IMR-90 (cell line): ENCODE measurements around the gene MUTYH.

ENCODE experiments used
- BHLHE40 ChIP-seq: fragments of 150-350 bp; IDR thresholded peaks from 2 replicates; pipeline ENCODE4 v1.6.1; 2016; ENCODE audit warnings: mild to moderate bottlenecking, low read depth, low read length
- CEBPB ChIP-seq: IDR thresholded peaks from 2 replicates; pipeline ENCODE4 v1.6.1; 2012; ENCODE audit warnings: low read depth, low read length, improper control_type of control experiment
- CTCF ChIP-seq: conservative IDR thresholded peaks from 2 replicates; pipeline ENCODE4 v1.5.1; 2012; ENCODE audit warnings: mild to moderate bottlenecking, low read depth, low read length, improper control_type of control experiment
- FOS ChIP-seq: fragments of 150-350 bp; IDR thresholded peaks from 2 replicates; pipeline ENCODE4 v1.6.1; 2016; ENCODE audit warnings: low read depth, low read length
- MAFK ChIP-seq: IDR thresholded peaks from 2 replicates; pipeline ENCODE4 v1.6.1; 2012; ENCODE audit warnings: low read depth, low read length, improper control_type of control experiment
- MAZ ChIP-seq: IDR thresholded peaks from 2 replicates; pipeline ENCODE4 v1.6.1; 2012; ENCODE audit warnings: low read depth, mild to moderate bottlenecking, low read length, improper control_type of control experiment, moderate library complexity, borderline replicate concordance
- MXI1 ChIP-seq: IDR thresholded peaks from 2 replicates; pipeline ENCODE4 v1.6.1; 2012; ENCODE audit warnings: low read depth, mild to moderate bottlenecking, low read length, moderate library complexity, borderline replicate concordance
- NFE2L2 ChIP-seq: fragments of 150-350 bp; IDR thresholded peaks from 2 replicates; pipeline ENCODE4 v1.6.1; 2016; ENCODE audit warnings: low read depth, mild to moderate bottlenecking, low read length
- POLR2A ChIP-seq: IDR thresholded peaks from 2 replicates; pipeline ENCODE4 v1.6.1; 2012; ENCODE audit warnings: mild to moderate bottlenecking, low read depth, low read length
- RAD21 ChIP-seq: IDR thresholded peaks from 2 replicates; pipeline ENCODE4 v1.6.1; 2012; ENCODE audit warnings: low read length, improper control_type of control experiment

- TF ChIP-seq CTCF (no peak), POLR2A (no peak), CEBPB (no peak), MAZ (no peak), MXI1 (no peak), NFE2L2 (no peak), RAD21 (no peak), MAFK (no peak), BHLHE40 (no peak), FOS (no peak)
Observed at GRCh38 chr1:45329445-45329844, 10.8 kb downstream of the MUTYH start.
